Spleen (tissue), 11 donors: ENCODE measurements around the gene SLC29A3. TPM values are rescaled to one million over a fixed set of nuclear protein-coding genes. Genes with fewer than 3 reads are reported as not detected.

Source experiments
- DNase-seq: peaks from one replicate; pipeline ENCODE4 v3.0.0-alpha.2; 2020
- H3K27ac ChIP-seq, 8 donors: fragments of 200-600 bp; sonication (generic) in 7 of 8; 1 replicate in 4 of 8; 2 replicates in 4 of 8; pipeline versions ENCODE4 v1.5.0 to v1.8.0; 2016 to 2021; ENCODE audit warnings: inconsistent platforms in 4 of 8, mild to moderate bottlenecking in 4 of 8, moderate library complexity in 1 of 8
- H3K27me3 ChIP-seq, 7 donors: fragments of 200-600 bp; sonication (generic) in 6 of 7; replicated peaks in 1 of 7; 1 replicate in 4 of 7; 2 replicates in 3 of 7; pipeline versions ENCODE4 v1.5.0 to v1.8.0; 2016 to 2021; ENCODE audit warnings: inconsistent platforms in 3 of 7, mild to moderate bottlenecking in 1 of 7
- H3K36me3 ChIP-seq, 6 donors: fragments of 200-600 bp; sonication (generic) in 5 of 6; 1 replicate in 4 of 6; 2 replicates in 2 of 6; pipeline versions ENCODE4 v1.5.0 to v1.8.0; 2016 to 2021; ENCODE audit warnings: inconsistent platforms in 2 of 6
- H3K4me1 ChIP-seq, 6 donors: fragments of 200-600 bp; sonication (generic) in 5 of 6; 1 replicate in 3 of 6; 2 replicates in 3 of 6; pipeline versions ENCODE4 v1.5.0 to v1.8.0; 2016 to 2021; ENCODE audit warnings: inconsistent platforms in 3 of 6
- H3K4me3 ChIP-seq, 8 donors: fragments of 200-600 bp; sonication (generic) in 7 of 8; 1 replicate in 4 of 8; 2 replicates in 4 of 8; pipeline versions ENCODE4 v1.5.0 to v1.8.0; 2016 to 2021; ENCODE audit warnings: inconsistent platforms in 4 of 8, mild to moderate bottlenecking in 4 of 8, moderate library complexity in 2 of 8
- H3K9me3 ChIP-seq, 8 donors: fragments of 200-600 bp; sonication (generic) in 7 of 8; 1 replicate in 4 of 8; 2 replicates in 4 of 8; pipeline versions ENCODE4 v1.5.0 to v1.8.0; 2016 to 2021; ENCODE audit warnings: inconsistent platforms in 4 of 8
- POLR2A ChIP-seq, 3 donors: fragments of 450-650 bp; IDR thresholded peaks; one replicate each; pipeline ENCODE4 v1.5.1; 2017; ENCODE audit warnings: antibody characterized with exemption in 3 of 3, mild to moderate bottlenecking in 1 of 3
- POLR2AphosphoS5 ChIP-seq, 3 donors: sonication (generic); formaldehyde crosslinking; IDR thresholded peaks; one replicate each; pipeline ENCODE4 v1.5.1; 2017; ENCODE audit warnings: antibody characterized with exemption in 3 of 3
- WGBS, 5 donors: extraction: QIAGEN DNeasy Blood & Tissue Kit in 3 of 5; methylation state at CpG; one replicate each; pipeline versions ENCODE4 v1.1.5 to v1.1.7; 2013 to 2018; 5-methylcytosine and 5-hydroxymethylcytosine counted together
- intact Hi-C: fragments of 100-400 bp; cut with DNase I; formaldehyde crosslinking; loops from one replicate; pipeline ENCODE4 v1.15.0; 2023; ENCODE audit warnings: low total_unique reads
- polyA plus RNA-seq, 3 donors: library from polyadenylated mRNA; stranded (reverse); fragments of 200-250 nt; gene quantifications; one replicate each; pipeline ENCODE4 v1.2.1, GENCODE V29; 2013
- total RNA-seq, 7 donors: library from RNA; depleted of rRNA in 3 of 7; stranded (reverse); fragments of >200 nt in 3 of 7; fragmentation: NEBNext Ultra II Directional in 4 of 7; extraction: Animal tissue kit (Norgen Biotek cat#: 25700) in 4 of 7; gene quantifications; one replicate each; pipeline versions ENCODE4 v1.1.0 to v1.2.1, GENCODE V29; 2016 to 2021
- TF ChIP-seq, protein P1 (sequence below), 11 experiments: fragments of 200-600 bp in 7 of 11; fragments of 450-650 bp in 4 of 11; sonication (generic) in 4 of 11; IDR thresholded peaks in 8 of 11; conservative IDR thresholded peaks in 3 of 11; 1 replicate in 7 of 11; 2 replicates in 4 of 11; pipeline versions ENCODE4 v1.4.0 to v1.8.0; 2016 to 2021; ENCODE audit warnings: antibody characterized with exemption in 11 of 11, inconsistent platforms in 4 of 11, mild to moderate bottlenecking in 1 of 11
- donor health status: healthy with polysubstance abuse.
- donor health status: DM: no; HTN: no; CAD: no; lungs with moderate emphysema.
- donor health status: DM: no; HTN: no; CAD: no.
- donor health status: Bipolar disorder and iron deficiency.
- donor health status: healthy.
- donor health status: DM: no; HTN: no; CAD: no.
- donor health status: DM: yes; HTN: yes; CAD: no.

Gene SLC29A3
- total and polyA plus RNA-seq, 10 donors: 3.3 to 15.6 (median 7.7) TPM

DNA sequence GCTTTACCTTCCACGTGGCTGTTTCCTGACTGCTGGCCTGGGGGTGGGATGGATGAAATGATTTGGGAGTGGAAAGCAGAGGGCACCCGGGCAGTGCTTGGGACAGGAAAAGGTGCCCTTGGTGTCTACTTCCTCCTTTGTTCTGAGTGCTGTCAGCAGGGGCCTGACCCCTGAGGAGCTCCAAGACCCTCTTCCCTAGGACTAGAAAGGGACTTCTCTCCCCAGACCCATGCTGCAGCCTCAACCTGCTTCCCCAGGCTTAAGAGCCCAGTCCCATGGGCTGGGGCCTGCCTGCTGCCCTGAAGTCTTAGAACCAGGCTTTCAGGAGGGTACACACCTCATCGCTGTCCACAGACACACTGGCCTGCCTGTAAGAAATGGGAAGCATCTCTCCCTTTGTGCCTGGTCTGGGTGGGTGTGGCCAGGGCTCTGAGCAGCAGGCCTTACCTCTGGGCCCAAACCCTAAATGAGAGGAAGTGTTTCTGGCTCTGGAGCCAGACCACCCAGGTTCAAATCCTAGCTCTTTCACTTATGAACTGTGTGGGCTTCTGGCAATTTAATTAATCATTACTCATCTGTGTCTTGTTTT, 90.6 kb downstream of the SLC29A3 start:
- peaks cover 0 to 6% (median 0%) of the 10 kb centered on the region in 7 donors for H3K27me3 ChIP-seq
- intact Hi-C loops: no loop called here
- WGBS, 5 donors: 40 to 58% (median 52%) methylated on average over 2 to 3 of the region's 3 CpGs
- TF ChIP-seq, protein P1, sequence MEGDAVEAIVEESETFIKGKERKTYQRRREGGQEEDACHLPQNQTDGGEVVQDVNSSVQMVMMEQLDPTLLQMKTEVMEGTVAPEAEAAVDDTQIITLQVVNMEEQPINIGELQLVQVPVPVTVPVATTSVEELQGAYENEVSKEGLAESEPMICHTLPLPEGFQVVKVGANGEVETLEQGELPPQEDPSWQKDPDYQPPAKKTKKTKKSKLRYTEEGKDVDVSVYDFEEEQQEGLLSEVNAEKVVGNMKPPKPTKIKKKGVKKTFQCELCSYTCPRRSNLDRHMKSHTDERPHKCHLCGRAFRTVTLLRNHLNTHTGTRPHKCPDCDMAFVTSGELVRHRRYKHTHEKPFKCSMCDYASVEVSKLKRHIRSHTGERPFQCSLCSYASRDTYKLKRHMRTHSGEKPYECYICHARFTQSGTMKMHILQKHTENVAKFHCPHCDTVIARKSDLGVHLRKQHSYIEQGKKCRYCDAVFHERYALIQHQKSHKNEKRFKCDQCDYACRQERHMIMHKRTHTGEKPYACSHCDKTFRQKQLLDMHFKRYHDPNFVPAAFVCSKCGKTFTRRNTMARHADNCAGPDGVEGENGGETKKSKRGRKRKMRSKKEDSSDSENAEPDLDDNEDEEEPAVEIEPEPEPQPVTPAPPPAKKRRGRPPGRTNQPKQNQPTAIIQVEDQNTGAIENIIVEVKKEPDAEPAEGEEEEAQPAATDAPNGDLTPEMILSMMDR (IDR thresholded peaks at IDR 0.05 in 8 of 11, conservative IDR thresholded peaks at IDR 0.05 in 3 of 11): no peak
- TF ChIP-seq POLR2AphosphoS5 (IDR thresholded peaks at IDR 0.05) (no peak), POLR2A (IDR thresholded peaks at IDR 0.05) (no peak)
- H3K4me3 ChIP-seq: no peak overlapping the region
- no peak for DNase-seq
- peaks cover 0 to 27% (median 21%) of the 10 kb centered on the region in 8 donors for H3K9me3 ChIP-seq
- H3K4me1 ChIP-seq: no peaks in the 10 kb centered on the region
- no peaks in the 10 kb centered on the region for H3K36me3 ChIP-seq
- no peak overlapping the region for H3K27ac ChIP-seq

Other genes starting within 250 kb of the SLC29A3 start
- 10 to 100 TPM in 5 of 7 donors, 1 to 10 TPM in 2; 6.8 to 21.1 (median 15.4) TPM for gene UNC5B, start 106.7 kb upstream of the SLC29A3 start, total RNA-seq
- 1 to 10 TPM in 2 of 3 donors, under 1 TPM in 1; 0.74 to 3.2 (median 1.7) TPM for gene UNC5B, start 106.7 kb upstream of the SLC29A3 start, polyA plus RNA-seq
- 10 to 100 TPM in 5 of 7 donors, 1 to 10 TPM in 2; 8.4 to 19.9 (median 12.8) TPM for gene CDH23, start 77.7 kb downstream of the SLC29A3 start, total RNA-seq
- 1 to 10 TPM; 2.0 to 4.8 (median 3.3) TPM for gene CDH23, start 77.7 kb downstream of the SLC29A3 start, polyA plus RNA-seq